Osteoblast (primary cell): ENCODE data around the gene ADCY1. TPM values are rescaled to one million over a fixed set of nuclear protein-coding genes. Genes with fewer than 3 reads are reported as not detected.

Experiments used
- DNase-seq: peaks from one replicate; pipeline ENCODE4 v3.0.0; 2011; ENCODE audit warnings: low spot score, mixed read lengths; ENCODE audit not compliant: insufficient read length; ENCODE audit errors: missing footprints
- H2AFZ ChIP-seq: 2 replicates; pipeline ENCODE4 v1.6.0; 2011; ENCODE audit warnings: mild to moderate bottlenecking, low read length
- H3K27ac ChIP-seq: 2 replicates; pipeline ENCODE4 v1.5.1; 2011; ENCODE audit warnings: mild to moderate bottlenecking, low read depth, low read length, moderate library complexity
- H3K27me3 ChIP-seq: 2 replicates; pipeline ENCODE4 v1.6.0; 2012; ENCODE audit warnings: mild to moderate bottlenecking, control low read depth, inconsistent platforms, low read length, moderate library complexity; ENCODE audit not compliant: insufficient read depth
- H3K36me3 ChIP-seq: 2 replicates; pipeline ENCODE4 v1.5.1; 2011; ENCODE audit warnings: mild to moderate bottlenecking, low read length, control low read depth, moderate library complexity; ENCODE audit not compliant: insufficient read depth
- H3K4me1 ChIP-seq: 2 replicates; pipeline ENCODE4 v1.5.1; 2011; ENCODE audit warnings: mild to moderate bottlenecking, low read length, control low read depth, moderate library complexity; ENCODE audit not compliant: insufficient read depth
- H3K4me2 ChIP-seq: 2 replicates; pipeline ENCODE4 v1.6.0; 2011; ENCODE audit warnings: mild to moderate bottlenecking, low read length; ENCODE audit not compliant: insufficient read depth
- H3K4me3 ChIP-seq: fragments of 200-600 bp; sonication (generic); 3 replicates; pipeline ENCODE4 v1.5.1; 2012; ENCODE audit warnings: mild to moderate bottlenecking, low read length, inconsistent platforms; ENCODE audit not compliant: insufficient read depth
- H3K79me2 ChIP-seq: 2 replicates; pipeline ENCODE4 v1.6.0; 2012; ENCODE audit warnings: mild to moderate bottlenecking, low read length, control low read depth, inconsistent platforms; ENCODE audit not compliant: insufficient read depth
- H3K9me3 ChIP-seq: 2 replicates; pipeline ENCODE4 v1.5.1; 2011; ENCODE audit warnings: low read depth, low read length, control low read depth
- H4K20me1 ChIP-seq: 2 replicates; pipeline ENCODE4 v1.6.0; 2012; ENCODE audit warnings: mild to moderate bottlenecking, low read length, control low read depth; ENCODE audit not compliant: insufficient read depth
- total RNA-seq: library from RNA; depleted of rRNA; stranded (reverse); fragments of >200 nt; gene quantifications from 2 replicates; pipeline ENCODE4 v1.2.3, GENCODE V29; 2012
- TF ChIP-seq, protein P1 (sequence below): IDR thresholded peaks from 2 replicates; pipeline ENCODE4 v1.5.1; 2011; ENCODE audit warnings: mild to moderate bottlenecking, low read depth, low read length, moderate library complexity; ENCODE audit errors: extremely low read depth

ADCY1 gene
- total RNA-seq, 1 donor = 1.1 TPM

- Histone ChIP-seq H3K9me3 (no peaks in the 10 kb centered on the region), H3K4me1 (peaks cover 4% of the 10 kb centered on the region), H4K20me1 (no peaks in the 10 kb centered on the region), H3K27ac (no peak overlapping the region), H3K4me3 (no peak overlapping the region), H3K79me2 (no peaks in the 10 kb centered on the region), H3K36me3 (no peaks in the 10 kb centered on the region), H3K4me2 (no peak overlapping the region), H2AFZ (no peak overlapping the region), H3K27me3 (peaks cover 6% of the 10 kb centered on the region)
- DNase-seq = no peak
- TF ChIP-seq, protein P1, sequence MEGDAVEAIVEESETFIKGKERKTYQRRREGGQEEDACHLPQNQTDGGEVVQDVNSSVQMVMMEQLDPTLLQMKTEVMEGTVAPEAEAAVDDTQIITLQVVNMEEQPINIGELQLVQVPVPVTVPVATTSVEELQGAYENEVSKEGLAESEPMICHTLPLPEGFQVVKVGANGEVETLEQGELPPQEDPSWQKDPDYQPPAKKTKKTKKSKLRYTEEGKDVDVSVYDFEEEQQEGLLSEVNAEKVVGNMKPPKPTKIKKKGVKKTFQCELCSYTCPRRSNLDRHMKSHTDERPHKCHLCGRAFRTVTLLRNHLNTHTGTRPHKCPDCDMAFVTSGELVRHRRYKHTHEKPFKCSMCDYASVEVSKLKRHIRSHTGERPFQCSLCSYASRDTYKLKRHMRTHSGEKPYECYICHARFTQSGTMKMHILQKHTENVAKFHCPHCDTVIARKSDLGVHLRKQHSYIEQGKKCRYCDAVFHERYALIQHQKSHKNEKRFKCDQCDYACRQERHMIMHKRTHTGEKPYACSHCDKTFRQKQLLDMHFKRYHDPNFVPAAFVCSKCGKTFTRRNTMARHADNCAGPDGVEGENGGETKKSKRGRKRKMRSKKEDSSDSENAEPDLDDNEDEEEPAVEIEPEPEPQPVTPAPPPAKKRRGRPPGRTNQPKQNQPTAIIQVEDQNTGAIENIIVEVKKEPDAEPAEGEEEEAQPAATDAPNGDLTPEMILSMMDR = no peak
These were observed 106.6 kb downstream of the ADCY1 start for GRCh38 chr7:45680776-45681175.

GRCh38 chr7:45681596-45682357, 107.6 kb downstream of the ADCY1 start:
- H3K4me3 ChIP-seq = no peak overlapping the region
- H3K9me3 ChIP-seq = no peaks in the 10 kb centered on the region
- H3K4me2 ChIP-seq = no peak overlapping the region
- TF ChIP-seq, protein P1 = no peak
- H2AFZ ChIP-seq = no peak overlapping the region
- peaks cover 4% of the 10 kb centered on the region for H3K4me1 ChIP-seq
- no peaks in the 10 kb centered on the region for H4K20me1 ChIP-seq
- H3K27ac ChIP-seq = no peak overlapping the region
- no peaks in the 10 kb centered on the region for H3K79me2 ChIP-seq
- H3K36me3 ChIP-seq = no peaks in the 10 kb centered on the region
- no peak for DNase-seq
- no peaks in the 10 kb centered on the region for H3K27me3 ChIP-seq

DNA sequence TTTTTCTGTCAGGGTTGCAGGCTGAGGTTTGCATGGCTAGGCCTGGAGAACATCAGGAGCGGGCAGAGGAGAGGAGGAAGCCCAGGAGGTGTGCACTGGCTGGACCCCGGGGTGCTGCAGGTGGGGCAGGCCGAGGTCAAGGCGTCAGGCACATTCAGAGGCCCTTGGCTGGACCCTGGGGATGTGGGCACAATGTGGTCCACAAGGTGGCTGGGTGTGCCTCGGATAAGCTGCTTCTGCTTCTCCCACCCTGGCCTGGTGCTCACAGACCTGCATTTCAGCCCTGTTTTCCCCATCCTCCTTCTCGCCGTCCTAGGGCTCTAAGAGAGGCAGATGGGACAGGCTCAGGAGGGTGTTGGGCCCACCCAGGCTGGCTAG, 108.2 kb downstream of the ADCY1 start:
- Histone ChIP-seq H3K4me3 (no peak overlapping the region), H3K79me2 (no peaks in the 10 kb centered on the region), H3K9me3 (no peaks in the 10 kb centered on the region), H2AFZ (no peak overlapping the region), H3K4me1 (peaks cover 4% of the 10 kb centered on the region), H3K27ac (no peak overlapping the region), H3K4me2 (no peak overlapping the region), H4K20me1 (no peaks in the 10 kb centered on the region), H3K27me3 (no peaks in the 10 kb centered on the region), H3K36me3 (no peaks in the 10 kb centered on the region)
- no peak for DNase-seq
- TF ChIP-seq, protein P1 = no peak

GRCh38 chr7:45682836-45683555, 108.8 kb downstream of the ADCY1 start:
- no peaks in the 10 kb centered on the region for H4K20me1 ChIP-seq
- TF ChIP-seq, protein P1 = no peak
- no peak overlapping the region for H3K27ac ChIP-seq
- H2AFZ ChIP-seq = no peak overlapping the region
- no peak overlapping the region for H3K4me3 ChIP-seq
- H3K4me2 ChIP-seq = no peak overlapping the region
- H3K79me2 ChIP-seq = no peaks in the 10 kb centered on the region
- H3K4me1 ChIP-seq = peaks cover 4% of the 10 kb centered on the region
- no peaks in the 10 kb centered on the region for H3K36me3 ChIP-seq
- no peaks in the 10 kb centered on the region for H3K9me3 ChIP-seq
- DNase-seq = no peak
- no peaks in the 10 kb centered on the region for H3K27me3 ChIP-seq
